KG1 (cell line): ENCODE data around the gene NES.

Source experiments
- DNase-seq: peaks from one replicate; lab custom pipeline; 2025; lab: John Stamatoyannopoulos, UW

Gene NES

GRCh38 chr1:156703741-156704140 is 26.5 kb upstream of the NES start:
- no peak for DNase-seq

- DNase-seq: no peak
These were observed 26.1 kb upstream of the NES start for GRCh38 chr1:156703336-156703735.

GRCh38 chr1:156700736-156701531 is 23.7 kb upstream of the NES start:
- no peak for DNase-seq

GRCh38 chr1:156698995-156699394 is 21.8 kb upstream of the NES start:
- no peak for DNase-seq

GRCh38 chr1:156697481-156697880 is 20.3 kb upstream of the NES start:
- no peak for DNase-seq

GRCh38 chr1:156696755-156697154 is 19.5 kb upstream of the NES start:
- no peak for DNase-seq

- DNase-seq: no peak
These were observed 17.4 kb upstream of the NES start for GRCh38 chr1:156694690-156694962.

GRCh38 chr1:156693848-156694689 is 16.9 kb upstream of the NES start:
- DNase-seq: no peak

GRCh38 chr1:156692925-156693847 is 16.0 kb upstream of the NES start:
- no peak for DNase-seq

- DNase-seq: no peak
These were observed 15.3 kb upstream of the NES start for GRCh38 chr1:156692441-156692924.

GRCh38 chr1:156691665-156692440 is 14.6 kb upstream of the NES start:
- DNase-seq: no peak

- no peak for DNase-seq
These were observed 14.0 kb upstream of the NES start for GRCh38 chr1:156691191-156691590.

GRCh38 chr1:156690675-156691036 is 13.4 kb upstream of the NES start:
- DNase-seq: no peak

GRCh38 chr1:156689953-156690674 is 12.9 kb upstream of the NES start:
- no peak for DNase-seq

GRCh38 chr1:156689035-156689952 is 12.1 kb upstream of the NES start:
- DNase-seq: peak; percentile 61

- no peak for DNase-seq
These were observed 7.1 kb upstream of the NES start for GRCh38 chr1:156684227-156684782.

- DNase-seq: no peak
These were observed 5.1 kb upstream of the NES start for GRCh38 chr1:156682166-156682890.

- DNase-seq: no peak
These were observed 4.2 kb upstream of the NES start for GRCh38 chr1:156681196-156681960.
